ENCODE data around the gene ANXA1. TPM values are rescaled to one million over a fixed set of nuclear protein-coding genes. Genes with fewer than 3 reads are reported as not detected.

The ANXA1 gene
- total RNA-seq, 2 experiments from 2014 or later = 310 to 317 TPM

- H3K4me3 Mint-ChIP-seq = no peak overlapping the region
- Histone ChIP-seq H3K9me3 (ENCODE audit: control insufficient read depth in 1 of 2, insufficient read depth in 1 of 2, low read length in 2 of 2) (no peaks in the 10 kb centered on the region), H3K4me1 (ENCODE audit: insufficient read depth, low read length) (peaks cover 3% of the 10 kb centered on the region), H3K36me3 (ENCODE audit: insufficient read depth, low read length) (no peaks in the 10 kb centered on the region), H3K27me3 (ENCODE audit: control insufficient read depth in 1 of 2, insufficient read depth in 2 of 2, low read length in 2 of 2) (no peaks in the 10 kb centered on the region), H3K4me3 (ENCODE audit: low read length) (no peak overlapping the region), H3K27ac (ENCODE audit: low read depth in 1 of 2, low read length in 2 of 2) (no peak overlapping the region)
- CTCF ChIA-PET = interaction anchor here (1.4 to 1.6 kb wide), 2 partner anchors 20 to 30 kb away, joined by 3 read pairs; no protein-coding TSS in a partner anchor
- no peak for TF ChIP-seq CTCF (IDR thresholded peaks at IDR 0.05)
- H3K36me3 Mint-ChIP-seq (ENCODE audit: low read depth) = no peaks in the 10 kb centered on the region
- no peak for DNase-seq
- H3K9me3 Mint-ChIP-seq = no peaks in the 10 kb centered on the region
- no peak for ATAC-seq (ENCODE audit: poor library complexity)
- H3K27me3 Mint-ChIP-seq = no peaks in the 10 kb centered on the region
- peaks cover under 1% of the 10 kb centered on the region for H3K4me1 Mint-ChIP-seq (ENCODE audit: low read depth)
- POLR2A ChIA-PET = interaction anchor here (1.3 kb wide), 1 partner anchor 16 kb away, joined by 3 read pairs; no protein-coding TSS in a partner anchor
- intact Hi-C loops (cut with DNase I, micrococcal nuclease) = loop anchor here in 1 of 2 experiments (10.0 kb wide), 1 partner anchor 773 kb away; the partner anchor contains the start of gene ZFAND5
- no peak overlapping the region for H3K27ac Mint-ChIP-seq
These were observed 14.3 kb upstream of the ANXA1 start for GRCh38 chr9:73137286-73137899.

DNA sequence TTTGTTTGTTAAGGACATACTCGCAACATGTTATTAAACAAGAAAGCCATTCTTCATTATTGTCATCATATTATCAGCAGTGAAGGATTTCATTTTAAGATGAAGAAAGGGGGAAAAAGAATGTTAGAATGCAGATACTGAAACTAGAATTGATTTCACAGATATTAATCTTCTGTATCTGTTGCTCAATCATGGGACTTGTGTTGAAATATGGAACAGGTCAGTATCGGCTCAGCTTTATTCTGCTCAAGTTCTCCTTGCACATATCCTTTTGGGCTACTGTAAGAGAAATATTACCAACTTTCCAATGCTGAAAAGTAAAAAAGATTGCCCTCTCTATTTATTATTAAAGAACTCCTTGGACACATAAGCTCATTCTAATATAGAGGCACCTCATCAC is 13.8 kb upstream of the ANXA1 start:
- Histone ChIP-seq H3K9me3 (ENCODE audit: control insufficient read depth in 1 of 2, insufficient read depth in 1 of 2, low read length in 2 of 2) (no peaks in the 10 kb centered on the region), H3K27ac (ENCODE audit: low read depth in 1 of 2, low read length in 2 of 2) (no peak overlapping the region), H3K36me3 (ENCODE audit: insufficient read depth, low read length) (no peaks in the 10 kb centered on the region), H3K4me1 (ENCODE audit: insufficient read depth, low read length) (peaks cover 3% of the 10 kb centered on the region), H3K4me3 (ENCODE audit: low read length) (no peak overlapping the region), H3K27me3 (ENCODE audit: control insufficient read depth in 1 of 2, insufficient read depth in 2 of 2, low read length in 2 of 2) (no peaks in the 10 kb centered on the region)
- H3K27me3 Mint-ChIP-seq = no peaks in the 10 kb centered on the region
- no peaks in the 10 kb centered on the region for H3K9me3 Mint-ChIP-seq
- H3K36me3 Mint-ChIP-seq (ENCODE audit: low read depth) = no peaks in the 10 kb centered on the region
- H3K27ac Mint-ChIP-seq = no peak overlapping the region
- H3K4me3 Mint-ChIP-seq = no peak overlapping the region
- DNase-seq = no peak
- no peaks in the 10 kb centered on the region for H3K4me1 Mint-ChIP-seq (ENCODE audit: low read depth)
- no peak for TF ChIP-seq CTCF (IDR thresholded peaks at IDR 0.05)
- CTCF ChIA-PET = interaction anchor here (1.4 to 1.6 kb wide), 2 partner anchors 20 to 30 kb away, joined by 3 read pairs; no protein-coding TSS in a partner anchor
- ATAC-seq (ENCODE audit: poor library complexity) = no peak
- POLR2A ChIA-PET = interaction anchor here (1.3 kb wide), 1 partner anchor 15 kb away, joined by 3 read pairs; no protein-coding TSS in a partner anchor
- intact Hi-C loops (cut with DNase I, micrococcal nuclease) = loop anchor here in 1 of 2 experiments (10.0 kb wide), 1 partner anchor 773 kb away; the partner anchor contains the start of gene ZFAND5

DNA sequence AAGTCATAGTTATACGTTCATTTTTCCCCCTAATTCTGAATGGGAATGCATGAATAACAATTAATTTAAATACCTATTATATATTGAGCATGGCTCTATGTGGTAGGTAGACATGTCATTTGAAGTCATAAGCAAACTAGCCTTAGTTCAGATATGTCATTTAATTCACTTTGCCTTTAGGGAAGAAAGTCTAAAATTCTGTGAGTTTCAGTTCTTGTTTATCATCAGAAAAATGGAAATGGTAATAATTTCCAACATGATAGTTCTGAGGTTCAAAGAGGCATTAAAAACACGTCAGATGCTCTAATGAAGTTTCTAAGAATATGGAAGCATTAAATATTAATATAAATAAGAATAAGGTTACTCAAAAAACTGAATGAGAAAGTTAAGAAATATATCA is 13.1 kb upstream of the ANXA1 start:
- Mint-ChIP-seq H3K9me3 (no peaks in the 10 kb centered on the region), H3K4me1 (ENCODE audit: low read depth) (no peaks in the 10 kb centered on the region), H3K27ac (no peak overlapping the region), H3K36me3 (ENCODE audit: low read depth) (no peaks in the 10 kb centered on the region), H3K27me3 (no peaks in the 10 kb centered on the region), H3K4me3 (no peak overlapping the region)
- DNase-seq = no peak
- no peaks in the 10 kb centered on the region for H3K9me3 ChIP-seq (ENCODE audit: control insufficient read depth in 1 of 2, insufficient read depth in 1 of 2, low read length in 2 of 2)
- H3K4me1 ChIP-seq (ENCODE audit: insufficient read depth, low read length) = peaks cover 3% of the 10 kb centered on the region
- no peak overlapping the region for H3K27ac ChIP-seq (ENCODE audit: low read depth in 1 of 2, low read length in 2 of 2)
- H3K27me3 ChIP-seq (ENCODE audit: control insufficient read depth in 1 of 2, insufficient read depth in 2 of 2, low read length in 2 of 2) = no peaks in the 10 kb centered on the region
- H3K4me3 ChIP-seq (ENCODE audit: low read length) = no peak overlapping the region
- TF ChIP-seq CTCF (IDR thresholded peaks at IDR 0.05) = no peak
- ChIA-PET CTCF (no interaction called here), POLR2A (no interaction called here)
- intact Hi-C loops (cut with DNase I, micrococcal nuclease) = loop anchor here in 1 of 2 experiments (10.0 kb wide), 1 partner anchor 774 kb away; the partner anchor contains the start of gene ZFAND5
- no peak for ATAC-seq (ENCODE audit: poor library complexity)
- H3K36me3 ChIP-seq (ENCODE audit: insufficient read depth, low read length) = no peaks in the 10 kb centered on the region
